Medulla oblongata (tissue), 1 donor: Measurements from ENCODE around the gene FGD5.
A peak's percentile ranks its signal among the peaks of the same experiment; 100 is the strongest.

Source experiments
- DNase-seq: peaks from one replicate; pipeline ENCODE4 v3.0.0-alpha.2; 2015; ENCODE audit errors: extremely low spot score

FGD5 gene

GRCh38 chr3:14829811-14830210, 11.0 kb downstream of the FGD5 start:
- DNase-seq, result no peak

GRCh38 chr3:14831916-14832450, 13.2 kb downstream of the FGD5 start:
- no peak for DNase-seq

- DNase-seq, result no peak
Observed at GRCh38 chr3:14832975-14833722, 14.4 kb downstream of the FGD5 start.

GRCh38 chr3:14834121-14834520, 15.4 kb downstream of the FGD5 start:
- DNase-seq, result no peak

- no peak for DNase-seq
Observed at GRCh38 chr3:14834807-14835466, 16.2 kb downstream of the FGD5 start.

- no peak for DNase-seq
Observed at GRCh38 chr3:14836049-14836468, 17.3 kb downstream of the FGD5 start.

GRCh38 chr3:14837186-14837877, 18.6 kb downstream of the FGD5 start:
- DNase-seq, result peak; percentile 17

- no peak for DNase-seq
Observed at GRCh38 chr3:14837878-14838258, 19.1 kb downstream of the FGD5 start.

GRCh38 chr3:14839236-14839635, 20.5 kb downstream of the FGD5 start:
- DNase-seq, result no peak

GRCh38 chr3:14841836-14842235, 23.1 kb downstream of the FGD5 start:
- DNase-seq, result no peak

- DNase-seq, result no peak
Observed at GRCh38 chr3:14842277-14842676, 23.5 kb downstream of the FGD5 start.

- no peak for DNase-seq
Observed at GRCh38 chr3:14843321-14843720, 24.6 kb downstream of the FGD5 start.

- no peak for DNase-seq
Observed at GRCh38 chr3:14844386-14845170, 25.8 kb downstream of the FGD5 start.

GRCh38 chr3:14845180-14845579, 26.4 kb downstream of the FGD5 start:
- no peak for DNase-seq

- no peak for DNase-seq
Observed at GRCh38 chr3:14845826-14846225, 27.1 kb downstream of the FGD5 start.

GRCh38 chr3:14846226-14846880, 27.6 kb downstream of the FGD5 start:
- no peak for DNase-seq

GRCh38 chr3:14847613-14848541, 29.1 kb downstream of the FGD5 start:
- DNase-seq, result no peak

- DNase-seq, result no peak
Observed at GRCh38 chr3:14848906-14849305, 30.1 kb downstream of the FGD5 start.

GRCh38 chr3:14849638-14850230, 31.0 kb downstream of the FGD5 start:
- DNase-seq, result no peak
